ENCODE results near the gene MYO1C. TPM values are rescaled to one million over a fixed set of nuclear protein-coding genes. Genes with fewer than 3 reads are reported as not detected.
A peak's percentile ranks its signal among the peaks of the same experiment; 100 is the strongest.

The MYO1C gene
- total and polyA plus RNA-seq, 9 of the 15 experiments (the other 6 are each of a cell fraction or from before 2014, with no cell fraction given), result 0.46 to 32.5 (median 11.6) TPM

GRCh38 chr17:1516388-1517161, 24.1 kb upstream of the MYO1C start, which contains the start of gene INPP5K (continued):
- no peak for TF ChIP-seq RAD21 (CRISPR knock-in tag; conservative IDR thresholded peaks at IDR 0.05 in 1 of 2, IDR thresholded peaks at IDR 0.05 in 1 of 2)
- no peak for TF ChIP-seq ZNF175 (CRISPR knock-in tag; IDR thresholded peaks at IDR 0.05; ENCODE audit: low read depth)
- no peak for TF ChIP-seq CBX3 (IDR thresholded peaks at IDR 0.05; ENCODE audit: borderline replicate concordance in 1 of 2, low read length in 2 of 2)
- no peak for TF ChIP-seq U2AF2 (optimal IDR thresholded peaks at IDR 0.05; ENCODE audit: low read depth, low read length)
- TF ChIP-seq CEBPG (CRISPR knock-in tag; IDR thresholded peaks at IDR 0.05), result no peak
- TF ChIP-seq CEBPG (tag; conservative IDR thresholded peaks at IDR 0.05 in 1 of 2, IDR thresholded peaks at IDR 0.05 in 1 of 2), result no peak
- TF ChIP-seq HSF4 (CRISPR knock-in tag; IDR thresholded peaks at IDR 0.05; ENCODE audit: borderline replicate concordance), result no peak
- 0 out of 2 replicates have a peak, but pooled peaks have one; percentile 9 for TF ChIP-seq JUND (IDR thresholded peaks at IDR 0.05; ENCODE audit: borderline replicate concordance, low read depth, low read length)
- TF ChIP-seq JUND (tag; IDR thresholded peaks at IDR 0.05; ENCODE audit: borderline replicate concordance, low read depth, low read length), result no peak
- TF ChIP-seq MEF2A (IDR thresholded peaks at IDR 0.05; ENCODE audit: control insufficient read depth, low read depth, low read length), result no peak
- peak; percentile 33; the same call in 1 of the 2 replicates for TF ChIP-seq ATF1 (CRISPR knock-in tag; IDR thresholded peaks at IDR 0.05)
- TF ChIP-seq ATF1 (tag; IDR thresholded peaks at IDR 0.05), result peak; percentile 94
- no peak for TF ChIP-seq ARNT (IDR thresholded peaks at IDR 0.05)
- no peak for TF ChIP-seq MIER1 (IDR thresholded peaks at IDR 0.05; ENCODE audit: low read depth)
